Measurements from ENCODE around the gene DCK. TPM values are rescaled to one million over a fixed set of nuclear protein-coding genes. Genes with fewer than 3 reads are reported as not detected.
A peak's percentile ranks its signal among the peaks of the same experiment; 100 is the strongest.
"Not testable (repeated sequence)": the region's sequence is repeated elsewhere in the genome, so short reads cannot be mapped to it uniquely, and the experiment has no call there.

Gene DCK
- total RNA-seq, 4 donors from 2014 or later: 8.5 to 22.1 (median 15.9) TPM

DNA sequence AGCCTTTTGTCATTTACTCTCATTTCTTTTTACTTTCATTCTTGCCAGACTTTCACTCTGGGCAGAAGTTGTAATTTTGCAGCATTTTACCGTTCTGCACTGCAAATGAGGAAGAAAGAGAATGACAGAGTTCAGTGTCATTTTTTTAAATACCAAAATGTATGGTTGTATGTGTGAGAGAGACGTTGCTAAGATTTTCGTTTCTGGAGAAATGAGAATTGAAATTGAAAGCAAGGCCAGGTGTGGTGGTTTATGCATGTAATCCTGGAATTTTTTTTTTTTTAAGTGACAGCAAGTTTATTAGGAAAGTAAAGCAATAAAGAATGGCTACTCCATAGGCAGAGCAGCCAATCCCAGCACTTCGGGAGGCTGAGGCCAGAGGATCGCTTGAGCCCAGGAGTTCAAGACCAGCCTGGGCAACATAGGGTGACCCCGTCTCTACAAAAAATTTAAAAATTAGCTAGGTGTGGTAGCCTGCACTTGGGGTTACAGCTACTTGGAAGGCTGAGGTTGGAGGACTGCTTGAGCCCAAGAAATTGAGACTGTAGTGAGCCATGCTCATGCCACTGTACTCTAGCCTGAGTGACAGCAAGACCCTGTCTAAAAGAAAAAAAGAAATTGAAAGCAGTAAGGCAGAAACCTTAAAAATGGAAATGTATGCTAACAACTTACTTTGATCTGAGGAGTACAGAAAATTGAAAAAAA is 12.9 kb downstream of the DCK start:
- no peak for TF ChIP-seq POLR2A (IDR thresholded peaks at IDR 0.05)
- TF ChIP-seq, protein P1, sequence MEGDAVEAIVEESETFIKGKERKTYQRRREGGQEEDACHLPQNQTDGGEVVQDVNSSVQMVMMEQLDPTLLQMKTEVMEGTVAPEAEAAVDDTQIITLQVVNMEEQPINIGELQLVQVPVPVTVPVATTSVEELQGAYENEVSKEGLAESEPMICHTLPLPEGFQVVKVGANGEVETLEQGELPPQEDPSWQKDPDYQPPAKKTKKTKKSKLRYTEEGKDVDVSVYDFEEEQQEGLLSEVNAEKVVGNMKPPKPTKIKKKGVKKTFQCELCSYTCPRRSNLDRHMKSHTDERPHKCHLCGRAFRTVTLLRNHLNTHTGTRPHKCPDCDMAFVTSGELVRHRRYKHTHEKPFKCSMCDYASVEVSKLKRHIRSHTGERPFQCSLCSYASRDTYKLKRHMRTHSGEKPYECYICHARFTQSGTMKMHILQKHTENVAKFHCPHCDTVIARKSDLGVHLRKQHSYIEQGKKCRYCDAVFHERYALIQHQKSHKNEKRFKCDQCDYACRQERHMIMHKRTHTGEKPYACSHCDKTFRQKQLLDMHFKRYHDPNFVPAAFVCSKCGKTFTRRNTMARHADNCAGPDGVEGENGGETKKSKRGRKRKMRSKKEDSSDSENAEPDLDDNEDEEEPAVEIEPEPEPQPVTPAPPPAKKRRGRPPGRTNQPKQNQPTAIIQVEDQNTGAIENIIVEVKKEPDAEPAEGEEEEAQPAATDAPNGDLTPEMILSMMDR (IDR thresholded peaks at IDR 0.05): no peak
- no peak for DNase-seq

DNA sequence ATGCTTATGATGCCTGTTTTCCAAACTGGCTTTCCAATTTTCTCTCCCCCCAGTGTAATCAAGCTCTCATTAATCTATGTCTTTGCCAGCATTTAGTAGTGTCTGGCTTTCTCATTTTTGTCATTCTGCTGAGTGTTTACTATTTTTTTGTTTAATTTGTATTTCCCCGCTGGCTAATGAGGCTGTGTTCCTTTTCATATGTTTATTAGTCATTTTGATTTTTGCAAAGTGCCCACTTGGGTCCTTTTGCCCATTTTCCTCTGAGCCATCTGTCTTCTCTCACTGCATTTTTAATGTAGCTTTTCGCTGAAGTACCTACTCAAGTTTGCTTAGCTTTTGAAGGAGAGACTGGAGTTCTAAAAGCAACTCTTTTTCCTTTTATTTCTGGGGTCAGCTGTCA is 14.7 kb downstream of the DCK start:
- Histone ChIP-seq H3K36me3 (peaks cover 0 to 8% (median 0%) of the 10 kb centered on the region in 3 donors), H3K27ac (no peak overlapping the region), H3K4me1 (peaks cover 0 to 25% (median 0%) of the 10 kb centered on the region in 3 donors), H3K27me3 (no peaks in the 10 kb centered on the region), H3K9me3 (no peaks in the 10 kb centered on the region), H3K4me3 (no peak overlapping the region)
- TF ChIP-seq, protein P1 (IDR thresholded peaks at IDR 0.05): no peak
- TF ChIP-seq POLR2A (IDR thresholded peaks at IDR 0.05): no peak
- WGBS, 2 donors: 88 to 90% methylated on average over 2 of the region's 2 CpGs
- intact Hi-C loops (cut with DNase I): loop anchor here (10.0 kb wide), 1 partner anchor 163 kb away; no protein-coding TSS in a partner anchor
- no peak for DNase-seq

More for the DNA sequence above, 12.9 kb downstream of the DCK start:
- H3K4me1 ChIP-seq: peaks cover 0 to 25% (median 0%) of the 10 kb centered on the region in 3 donors
- no peak overlapping the region for H3K27ac ChIP-seq
- intact Hi-C loops (cut with DNase I): loop anchor here (10.0 kb wide), 1 partner anchor 162 kb away; no protein-coding TSS in a partner anchor
- no peaks in the 10 kb centered on the region for H3K36me3 ChIP-seq
- no peaks in the 10 kb centered on the region for H3K27me3 ChIP-seq
- 63 to 65% methylated on average over 5 to 6 of the region's 6 CpGs for WGBS, 2 donors
- H3K4me3 ChIP-seq: no peak overlapping the region
- H3K9me3 ChIP-seq: no peaks in the 10 kb centered on the region

DNA sequence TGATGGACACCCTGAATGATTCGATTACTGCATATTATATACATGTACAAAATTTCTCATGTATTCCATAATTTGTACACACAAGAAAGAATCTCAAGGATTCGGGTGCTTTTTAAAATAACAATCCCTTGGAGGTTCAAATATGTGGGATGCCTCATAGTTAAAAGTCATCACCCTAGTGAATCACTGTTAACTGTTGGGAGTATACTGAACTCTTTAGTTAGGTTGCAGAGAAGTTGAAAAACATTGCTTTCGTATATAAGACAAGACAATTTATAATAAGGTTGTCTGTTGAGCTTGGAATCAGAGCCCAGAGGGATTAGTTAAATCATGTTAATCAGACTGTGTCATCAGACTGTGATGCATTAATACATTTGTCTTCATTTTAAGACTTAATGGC is 15.6 kb downstream of the DCK start:
- Histone ChIP-seq H3K9me3 (no peaks in the 10 kb centered on the region), H3K27me3 (no peaks in the 10 kb centered on the region), H3K36me3 (peaks cover 0 to 8% (median 0%) of the 10 kb centered on the region in 3 donors), H3K4me1 (peaks cover 0 to 19% (median 0%) of the 10 kb centered on the region in 3 donors), H3K27ac (no peak overlapping the region), H3K4me3 (no peak overlapping the region)
- intact Hi-C loops (cut with DNase I): loop anchor here (10.0 kb wide), 1 partner anchor 164 kb away; no protein-coding TSS in a partner anchor
- TF ChIP-seq, protein P1 (IDR thresholded peaks at IDR 0.05): no peak
- no peak for TF ChIP-seq POLR2A (IDR thresholded peaks at IDR 0.05)
- DNase-seq: no peak
- 48 to 53% methylated on average over 3 of the region's 3 CpGs for WGBS, 2 donors

DNA sequence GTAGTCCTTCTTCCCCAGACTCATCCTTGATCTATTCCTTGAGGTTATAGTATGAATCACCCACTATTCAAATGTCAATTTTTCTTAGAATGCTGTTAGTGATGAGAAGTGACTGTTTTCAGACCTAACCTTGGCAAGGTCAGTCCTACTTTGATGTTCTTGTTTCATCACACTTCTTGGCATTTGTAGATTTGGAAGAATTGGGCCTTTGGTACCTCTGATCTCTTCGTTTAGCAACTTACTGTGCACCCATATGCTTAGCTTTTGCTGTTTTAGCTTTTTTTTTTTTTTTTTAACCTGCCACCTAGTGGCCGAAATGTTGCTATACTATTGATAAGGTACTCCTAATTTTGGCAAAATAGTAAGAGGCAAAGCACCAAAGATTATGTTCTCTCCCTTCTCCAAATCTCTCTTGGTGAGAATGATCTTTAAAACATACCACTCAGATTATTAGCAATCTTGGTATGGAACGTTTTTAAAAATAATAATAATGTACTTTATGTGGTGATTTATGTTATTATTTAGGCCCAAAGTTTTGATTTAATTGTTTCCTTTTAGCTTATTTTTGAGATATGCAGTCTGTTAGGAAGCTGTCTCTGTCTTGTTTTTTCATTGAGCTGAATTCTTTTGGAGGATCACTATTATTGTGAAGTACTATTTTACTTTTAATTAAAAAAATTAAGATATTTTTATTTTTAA is 16.6 kb downstream of the DCK start:
- H3K27ac ChIP-seq: no peak overlapping the region
- DNase-seq: no peak
- WGBS, 2 donors: 6 to 8% methylated on average over 3 of the region's 3 CpGs
- H3K9me3 ChIP-seq: no peaks in the 10 kb centered on the region
- peaks cover 0 to 8% (median 0%) of the 10 kb centered on the region in 3 donors for H3K36me3 ChIP-seq
- no peak overlapping the region for H3K4me3 ChIP-seq
- TF ChIP-seq, protein P1 (IDR thresholded peaks at IDR 0.05): peak; percentile 32 to 62 (median 52)
- TF ChIP-seq POLR2A (IDR thresholded peaks at IDR 0.05): no peak
- intact Hi-C loops (cut with DNase I): loop anchor here (10.0 kb wide), 1 partner anchor 165 kb away; no protein-coding TSS in a partner anchor
- no peaks in the 10 kb centered on the region for H3K27me3 ChIP-seq
- H3K4me1 ChIP-seq: peaks cover 0 to 11% (median 0%) of the 10 kb centered on the region in 3 donors

DNA sequence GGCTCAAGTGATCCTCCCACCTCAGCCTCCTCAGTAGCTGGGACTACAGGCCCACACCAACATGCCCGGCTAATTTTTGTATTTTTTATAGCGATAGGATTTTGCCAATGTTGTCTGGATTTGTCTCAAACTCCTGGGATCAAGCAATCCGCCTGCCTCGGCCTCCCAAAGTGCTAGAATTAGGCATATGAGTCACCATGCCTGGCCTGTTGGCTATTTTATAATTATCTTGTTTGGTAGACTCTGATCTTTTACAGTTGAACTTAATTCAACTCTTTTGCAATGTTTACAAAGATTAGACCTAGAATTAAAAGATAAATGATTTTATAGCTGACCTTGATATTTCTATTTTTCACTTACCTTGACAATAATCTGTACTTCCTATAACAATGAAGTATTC is 18.0 kb downstream of the DCK start:
- H3K4me1 ChIP-seq: peaks cover 0 to 11% (median 0%) of the 10 kb centered on the region in 3 donors
- 84 to 94% methylated on average over 4 of the region's 4 CpGs for WGBS, 2 donors

DNA sequence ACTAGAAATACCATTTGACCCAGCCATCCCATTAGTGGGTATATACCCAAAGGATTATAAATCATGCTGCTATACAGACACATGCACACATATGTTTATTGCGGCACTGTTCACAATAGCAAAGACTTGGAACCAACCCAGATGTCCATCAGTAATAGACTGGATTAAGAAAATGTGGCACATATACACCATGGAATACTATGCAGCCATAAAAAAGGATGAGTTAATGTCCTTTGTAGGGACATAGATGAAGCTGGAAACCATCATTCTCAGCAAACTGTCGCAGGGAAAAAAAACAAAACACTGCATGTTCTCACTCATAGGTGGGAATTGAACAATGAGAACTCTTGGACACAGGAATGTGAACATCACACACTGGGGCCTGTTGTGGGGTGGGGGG is 23.9 kb downstream of the DCK start:
- 85 to 91% methylated on average over 2 of the region's 2 CpGs for WGBS, 2 donors
- H3K27me3 ChIP-seq; H3K4me1 ChIP-seq; H3K9me3 ChIP-seq; H3K4me3 ChIP-seq; H3K27ac ChIP-seq; DNase-seq; intact Hi-C loops (cut with DNase I); H3K36me3 ChIP-seq: not testable (repeated sequence)

More for the DNA sequence above, 18.0 kb downstream of the DCK start:
- no peaks in the 10 kb centered on the region for H3K27me3 ChIP-seq
- intact Hi-C loops (cut with DNase I): no loop called here
- no peak overlapping the region for H3K27ac ChIP-seq
- peaks cover 0 to 8% (median 0%) of the 10 kb centered on the region in 3 donors for H3K36me3 ChIP-seq
- no peak for TF ChIP-seq POLR2A (IDR thresholded peaks at IDR 0.05)
- TF ChIP-seq, protein P1 (IDR thresholded peaks at IDR 0.05): no peak
- no peak for DNase-seq
- no peak overlapping the region for H3K4me3 ChIP-seq
- no peaks in the 10 kb centered on the region for H3K9me3 ChIP-seq
